ENCODE results near the gene LBHD1. TPM values are rescaled to one million over a fixed set of nuclear protein-coding genes. Genes with fewer than 3 reads are reported as not detected.
A peak's percentile ranks its signal among the peaks of the same experiment; 100 is the strongest.

Gene LBHD1
- total and polyA plus RNA-seq, 2 of the 13 experiments (the other 11 are each of a cell fraction or from before 2014, with no cell fraction given): 3.2 to 3.7 TPM

GRCh38 chr11:62646825-62647608 is 25.1 kb downstream of the LBHD1 start:
- POLR2A ChIA-PET: interaction anchor here (0.7 to 5.0 kb wide), 17 partner anchors 9 to 222 kb away, joined by 3 to 98 read pairs (median 17); partner anchors contain the start of genes B3GAT3, C11orf98, CSKMT and EEF1G
- H3K9me3 ChIP-seq (ENCODE audit: low read length): no peaks in the 10 kb centered on the region
- FAIRE-seq (no peak), ATAC-seq (peak; percentile 40; the same call in 1 of the 3 replicates), DNase-seq (ENCODE audit: low spot score) (no peak)
- no peak overlapping the region for H2AFZ ChIP-seq (ENCODE audit: low read length)
- H3K27ac ChIP-seq (ENCODE audit: extremely low read length, insufficient read depth, low read length): peak overlapping the region; percentile 98
- peaks cover 53% of the 10 kb centered on the region for H3K4me1 ChIP-seq (ENCODE audit: insufficient read depth, low read length)
- peaks cover 4 to 24% of the 10 kb centered on the region in 2 experiments; a peak in 3 of 5 replicates for H3K36me3 ChIP-seq (replicated peaks in 1 of 2; ENCODE audit: control insufficient read depth in 1 of 2, insufficient read depth in 2 of 2, low read length in 2 of 2)
- peaks cover 42% of the 10 kb centered on the region for H3K79me2 ChIP-seq (ENCODE audit: insufficient read depth, low read length)
- BruUV-seq (replicated peaks): TSS peak; percentile 75
- intact Hi-C loops (cut with micrococcal nuclease; ENCODE audit: unreplicated experiment) (no loop called here), in situ Hi-C loops (cut with HindIII; ENCODE audit: extremely low pct_ligation_motif_present, low pct_unique_long_range_greater_than_20kb) (no loop called here)
- H4K20me1 ChIP-seq (ENCODE audit: insufficient read depth, low read length): peaks cover 8% of the 10 kb centered on the region
- WGBS (ENCODE audit: low lambda C conversion rate): 59% methylated on average over 10 of the region's 32 CpGs
- peak overlapping the region; percentile 56 for H3K9ac ChIP-seq (ENCODE audit: insufficient read depth, low read depth, low read length)
- CTCF ChIA-PET (ENCODE audit: low intra/inter-chr PET ratio, low total read pairs): no interaction called here
- no peaks in the 10 kb centered on the region for H3K27me3 ChIP-seq (ENCODE audit: control insufficient read depth in 1 of 2, insufficient read depth in 2 of 2, low read length in 2 of 2)
- H3K4me3 ChIP-seq (replicated peaks in 1 of 3; ENCODE audit: insufficient read depth in 1 of 3, low read depth in 2 of 3, low read length in 3 of 3): peak overlapping the region in 1 of 3 experiments; percentile 41; a peak in 2 of 6 replicates
- H3K4me2 ChIP-seq (ENCODE audit: low read depth, low read length): peak overlapping the region; percentile 68
- peak; percentile 87 for TF ChIP-seq AGO2 (optimal IDR thresholded peaks at IDR 0.05; ENCODE audit: low read depth, low read length)
- no peak for TF ChIP-seq NONO (IDR thresholded peaks at IDR 0.05)
- TF ChIP-seq NONO (CRISPR knock-in tag; conservative IDR thresholded peaks at IDR 0.05): 0 out of 2 replicates have a peak, but pooled peaks have one; percentile 10
- TF ChIP-seq AGO1 (IDR thresholded peaks at IDR 0.05; ENCODE audit: low read depth, low read length, poor library complexity, severe bottlenecking): peak; percentile 3
- no peak for TF ChIP-seq SP5 (CRISPR knock-in tag; IDR thresholded peaks at IDR 0.05; ENCODE audit: borderline replicate concordance, low read depth)
- peak; percentile 54; the same call in 1 of the 2 replicates for TF ChIP-seq RBFOX2 (IDR thresholded peaks at IDR 0.05; ENCODE audit: low read depth, low read length)
- no peak for TF ChIP-seq RBM22 (optimal IDR thresholded peaks at IDR 0.05; ENCODE audit: low read length)
- no peak for TF ChIP-seq CHCHD3 (CRISPR knock-in tag; IDR thresholded peaks at IDR 0.05)
- 0 out of 2 replicates have a peak, but pooled peaks have one; percentile 5 for TF ChIP-seq ZNF234 (CRISPR knock-in tag; conservative IDR thresholded peaks at IDR 0.05)
- no peak for TF ChIP-seq THYN1 (CRISPR knock-in tag; IDR thresholded peaks at IDR 0.05; ENCODE audit: borderline replicate concordance, low read depth)
- TF ChIP-seq IRF2 (CRISPR knock-in tag; IDR thresholded peaks at IDR 0.05): 0 out of 2 replicates have a peak, but pooled peaks have one; percentile 14
- TF ChIP-seq HOMEZ (CRISPR knock-in tag; IDR thresholded peaks at IDR 0.05; ENCODE audit: low read depth): no peak
- TF ChIP-seq ZC3H13 (CRISPR knock-in tag; IDR thresholded peaks at IDR 0.05): peak; percentile 59
- TF ChIP-seq ZBTB42 (CRISPR knock-in tag; IDR thresholded peaks at IDR 0.05): no peak
- TF ChIP-seq PBX2 (CRISPR knock-in tag; IDR thresholded peaks at IDR 0.05): no peak
- TF ChIP-seq FOXK2 (IDR thresholded peaks at IDR 0.05): no peak
- TF ChIP-seq SNAPC2 (CRISPR knock-in tag; IDR thresholded peaks at IDR 0.05): no peak
- TF ChIP-seq ZFAT (CRISPR knock-in tag; conservative IDR thresholded peaks at IDR 0.05): no peak
- no peak for TF ChIP-seq CREB3 (CRISPR knock-in tag; IDR thresholded peaks at IDR 0.05)
- TF ChIP-seq CENPBD1 (CRISPR knock-in tag; IDR thresholded peaks at IDR 0.05; ENCODE audit: borderline replicate concordance, low read depth): no peak
- TF ChIP-seq IRX3 (CRISPR knock-in tag; IDR thresholded peaks at IDR 0.05; ENCODE audit: borderline replicate concordance, low read depth): 0 out of 2 replicates have a peak, but pooled peaks have one; percentile 3

Data from HepG2 (cell line).